ENCODE results near the gene PSAPL1. TPM values are rescaled to one million over a fixed set of nuclear protein-coding genes. Genes with fewer than 3 reads are reported as not detected.

Gene PSAPL1
- polyA plus RNA-seq, 1 experiment: not detected

DNA sequence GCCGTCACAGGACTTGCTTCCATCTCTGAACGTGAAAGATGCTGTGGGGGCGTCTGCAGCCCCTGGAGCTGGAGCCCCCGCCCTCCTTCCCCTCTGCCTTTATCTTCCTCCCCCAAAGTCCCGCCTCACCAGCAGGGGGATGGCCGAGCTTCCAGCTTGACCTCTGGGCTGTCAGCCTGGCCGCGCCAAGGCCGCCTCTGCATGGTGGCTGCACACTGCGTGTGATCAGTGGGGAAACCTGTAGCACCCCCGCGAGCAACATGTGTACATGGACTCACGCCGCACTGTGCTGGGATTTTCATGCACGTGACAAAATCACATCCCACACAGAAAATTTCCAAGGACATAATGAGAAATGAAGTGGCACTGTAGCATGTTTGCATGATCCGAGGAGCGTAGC is 26.5 kb upstream of the PSAPL1 start:
- H3K27me3 ChIP-seq (ENCODE audit: control insufficient read depth, insufficient read depth, low read length): no peaks in the 10 kb centered on the region
- CTCF ChIA-PET: interaction anchor here (1.1 to 2.0 kb wide), 3 partner anchors 11 to 259 kb away, joined by 3 to 9 read pairs (median 6); no protein-coding TSS in a partner anchor
- POLR2A ChIA-PET: no interaction called here
- no peak overlapping the region for H3K4me3 ChIP-seq (ENCODE audit: low read depth, low read length)
- H3K36me3 ChIP-seq (ENCODE audit: control insufficient read depth, insufficient read depth, low read length): no peaks in the 10 kb centered on the region
- no peak for DNase-seq (ENCODE audit: low read depth)
- TF ChIP-seq, protein P1, sequence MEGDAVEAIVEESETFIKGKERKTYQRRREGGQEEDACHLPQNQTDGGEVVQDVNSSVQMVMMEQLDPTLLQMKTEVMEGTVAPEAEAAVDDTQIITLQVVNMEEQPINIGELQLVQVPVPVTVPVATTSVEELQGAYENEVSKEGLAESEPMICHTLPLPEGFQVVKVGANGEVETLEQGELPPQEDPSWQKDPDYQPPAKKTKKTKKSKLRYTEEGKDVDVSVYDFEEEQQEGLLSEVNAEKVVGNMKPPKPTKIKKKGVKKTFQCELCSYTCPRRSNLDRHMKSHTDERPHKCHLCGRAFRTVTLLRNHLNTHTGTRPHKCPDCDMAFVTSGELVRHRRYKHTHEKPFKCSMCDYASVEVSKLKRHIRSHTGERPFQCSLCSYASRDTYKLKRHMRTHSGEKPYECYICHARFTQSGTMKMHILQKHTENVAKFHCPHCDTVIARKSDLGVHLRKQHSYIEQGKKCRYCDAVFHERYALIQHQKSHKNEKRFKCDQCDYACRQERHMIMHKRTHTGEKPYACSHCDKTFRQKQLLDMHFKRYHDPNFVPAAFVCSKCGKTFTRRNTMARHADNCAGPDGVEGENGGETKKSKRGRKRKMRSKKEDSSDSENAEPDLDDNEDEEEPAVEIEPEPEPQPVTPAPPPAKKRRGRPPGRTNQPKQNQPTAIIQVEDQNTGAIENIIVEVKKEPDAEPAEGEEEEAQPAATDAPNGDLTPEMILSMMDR (IDR thresholded peaks at IDR 0.05; ENCODE audit: insufficient read depth, low read depth, low read length): no peak

- Histone ChIP-seq H3K36me3 (ENCODE audit: control insufficient read depth, insufficient read depth, low read length) (no peaks in the 10 kb centered on the region), H3K4me3 (ENCODE audit: low read depth, low read length) (no peak overlapping the region), H3K27me3 (ENCODE audit: control insufficient read depth, insufficient read depth, low read length) (no peaks in the 10 kb centered on the region)
- no peak for DNase-seq (ENCODE audit: low read depth)
- TF ChIP-seq, protein P1 (IDR thresholded peaks at IDR 0.05; ENCODE audit: insufficient read depth, low read depth, low read length): no peak
- POLR2A ChIA-PET: no interaction called here
- CTCF ChIA-PET: interaction anchor here (2.0 kb wide), 1 partner anchor 260 kb away, joined by 6 read pairs; no protein-coding TSS in a partner anchor
Observed at GRCh38 chr4:7460566-7460965, 25.8 kb upstream of the PSAPL1 start.

- no peak for DNase-seq (ENCODE audit: low read depth)
- Histone ChIP-seq H3K4me3 (ENCODE audit: low read depth, low read length) (no peak overlapping the region), H3K27me3 (ENCODE audit: control insufficient read depth, insufficient read depth, low read length) (no peaks in the 10 kb centered on the region), H3K36me3 (ENCODE audit: control insufficient read depth, insufficient read depth, low read length) (no peaks in the 10 kb centered on the region)
- TF ChIP-seq, protein P1 (IDR thresholded peaks at IDR 0.05; ENCODE audit: insufficient read depth, low read depth, low read length): no peak
- CTCF ChIA-PET: interaction anchor here (2.0 kb wide), 1 partner anchor 261 kb away, joined by 6 read pairs; no protein-coding TSS in a partner anchor
- POLR2A ChIA-PET: no interaction called here
Observed at GRCh38 chr4:7459471-7459870, 24.7 kb upstream of the PSAPL1 start.

DNA sequence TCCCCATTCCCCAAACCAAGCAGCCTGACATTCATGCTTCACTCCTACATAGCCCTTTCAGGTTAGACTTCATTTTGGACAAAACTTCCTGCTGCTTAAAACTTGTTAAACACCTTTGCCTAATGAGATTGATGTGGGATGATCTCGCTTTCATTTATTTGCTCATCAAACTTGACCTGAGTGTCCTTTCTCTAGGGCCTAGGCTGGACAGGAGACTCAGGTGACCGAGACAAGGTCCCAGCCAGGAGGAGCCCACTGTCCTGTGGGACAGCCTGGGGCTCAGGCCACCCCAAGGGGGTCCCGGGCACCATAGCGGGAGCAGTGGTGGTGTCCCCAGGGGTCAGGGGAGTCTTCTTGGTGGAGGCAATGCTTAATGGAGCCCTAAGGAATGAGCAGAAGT is 23.7 kb upstream of the PSAPL1 start:
- no peak for DNase-seq (ENCODE audit: low read depth)
- H3K4me3 ChIP-seq (ENCODE audit: low read depth, low read length): no peak overlapping the region

DNA sequence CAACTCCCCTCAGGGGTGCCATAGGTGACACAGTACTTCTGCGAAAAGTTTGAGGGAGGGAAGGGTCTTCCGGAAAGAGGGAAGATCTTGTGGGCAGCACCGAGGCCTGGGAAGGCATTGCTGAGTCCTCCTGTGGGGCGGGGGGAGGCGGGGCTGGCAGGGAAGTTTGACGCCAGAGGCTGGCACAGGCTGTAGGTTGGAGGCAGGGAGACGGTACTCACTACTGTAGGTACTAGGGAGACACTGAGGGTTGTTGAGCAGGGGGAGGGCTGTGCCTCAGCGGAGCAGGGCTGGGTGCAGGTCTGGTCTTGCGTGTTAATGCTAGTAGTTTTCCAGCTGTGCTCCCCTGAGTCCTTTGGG is 23.3 kb upstream of the PSAPL1 start:
- Histone ChIP-seq H3K27me3 (ENCODE audit: control insufficient read depth, insufficient read depth, low read length) (no peaks in the 10 kb centered on the region), H3K4me3 (ENCODE audit: low read depth, low read length) (no peak overlapping the region), H3K36me3 (ENCODE audit: control insufficient read depth, insufficient read depth, low read length) (no peaks in the 10 kb centered on the region)
- no peak for DNase-seq (ENCODE audit: low read depth)
- CTCF ChIA-PET: no interaction called here
- TF ChIP-seq, protein P1 (IDR thresholded peaks at IDR 0.05; ENCODE audit: insufficient read depth, low read depth, low read length): no peak
- POLR2A ChIA-PET: no interaction called here

More for the DNA sequence above, 23.7 kb upstream of the PSAPL1 start:
- ChIA-PET CTCF (no interaction called here), POLR2A (no interaction called here)
- no peaks in the 10 kb centered on the region for H3K36me3 ChIP-seq (ENCODE audit: control insufficient read depth, insufficient read depth, low read length)
- TF ChIP-seq, protein P1 (IDR thresholded peaks at IDR 0.05; ENCODE audit: insufficient read depth, low read depth, low read length): no peak
- no peaks in the 10 kb centered on the region for H3K27me3 ChIP-seq (ENCODE audit: control insufficient read depth, insufficient read depth, low read length)

All from BJ (cell line).